ENCODE data around the gene TMEM52B.
A peak's percentile ranks its signal among the peaks of the same experiment; 100 is the strongest.
"Not testable (repeated sequence)": the region's sequence is repeated elsewhere in the genome, so short reads cannot be mapped to it uniquely, and the experiment has no call there.

Gene TMEM52B

GRCh38 chr12:10184261-10184843 is 5.5 kb downstream of the TMEM52B start:
- H3K27me3 Mint-ChIP-seq, result peaks cover 11% of the 10 kb centered on the region
- DNase-seq (ENCODE audit: low spot score in 2 of 2), result no peak
- ATAC-seq (ENCODE audit: low read depth), result no peak
- no peaks in the 10 kb centered on the region for H3K36me3 Mint-ChIP-seq
- H3K4me3 Mint-ChIP-seq, result no peak overlapping the region
- no peaks in the 10 kb centered on the region for H3K9me3 Mint-ChIP-seq
- no peak overlapping the region for H3K27ac Mint-ChIP-seq
- peaks cover 2% of the 10 kb centered on the region for H3K4me1 Mint-ChIP-seq

- H3K36me3 Mint-ChIP-seq, result no peaks in the 10 kb centered on the region
- H3K27ac Mint-ChIP-seq, result no peak overlapping the region
- H3K4me1 Mint-ChIP-seq, result peaks cover 7% of the 10 kb centered on the region
- no peak overlapping the region for H3K4me3 Mint-ChIP-seq
- no peaks in the 10 kb centered on the region for H3K9me3 Mint-ChIP-seq
- DNase-seq (ENCODE audit: low spot score in 2 of 2) (no peak), ATAC-seq (ENCODE audit: low read depth) (peak; percentile 77)
- H3K27me3 Mint-ChIP-seq, result peaks cover 16% of the 10 kb centered on the region
Observed at GRCh38 chr12:10186299-10186698, 7.5 kb downstream of the TMEM52B start.

GRCh38 chr12:10186958-10187357 is 8.1 kb downstream of the TMEM52B start:
- ATAC-seq (ENCODE audit: low read depth); H3K9me3 Mint-ChIP-seq; DNase-seq (ENCODE audit: low spot score in 2 of 2); H3K4me3 Mint-ChIP-seq; H3K36me3 Mint-ChIP-seq; H3K4me1 Mint-ChIP-seq; H3K27ac Mint-ChIP-seq: not testable (repeated sequence)
- H3K27me3 Mint-ChIP-seq, result peaks cover 16% of the 10 kb centered on the region

- peaks cover 24% of the 10 kb centered on the region for H3K27me3 Mint-ChIP-seq
- H3K9me3 Mint-ChIP-seq, result no peaks in the 10 kb centered on the region
- H3K4me1 Mint-ChIP-seq, result peaks cover 7% of the 10 kb centered on the region
- H3K27ac Mint-ChIP-seq, result no peak overlapping the region
- DNase-seq (ENCODE audit: low spot score in 2 of 2), result no peak
- no peak for ATAC-seq (ENCODE audit: low read depth)
- no peaks in the 10 kb centered on the region for H3K36me3 Mint-ChIP-seq
- no peak overlapping the region for H3K4me3 Mint-ChIP-seq
Observed at GRCh38 chr12:10189653-10190052, 10.8 kb downstream of the TMEM52B start.

GRCh38 chr12:10190558-10191388 is 11.9 kb downstream of the TMEM52B start:
- H3K27me3 Mint-ChIP-seq, result peaks cover 26% of the 10 kb centered on the region
- no peak overlapping the region for H3K4me3 Mint-ChIP-seq
- ATAC-seq (ENCODE audit: low read depth) (peak; percentile 89), DNase-seq (ENCODE audit: low spot score in 2 of 2) (peak; percentile 36 to 39)
- no peaks in the 10 kb centered on the region for H3K9me3 Mint-ChIP-seq
- H3K36me3 Mint-ChIP-seq, result no peaks in the 10 kb centered on the region
- no peak overlapping the region for H3K27ac Mint-ChIP-seq
- peaks cover 12% of the 10 kb centered on the region for H3K4me1 Mint-ChIP-seq

GRCh38 chr12:10191865-10192264 is 13.0 kb downstream of the TMEM52B start:
- Mint-ChIP-seq H3K27me3 (peaks cover 24% of the 10 kb centered on the region), H3K4me1 (peaks cover 16% of the 10 kb centered on the region), H3K4me3 (no peak overlapping the region)

GRCh38 chr12:10194160-10194670 is 15.4 kb downstream of the TMEM52B start:
- Mint-ChIP-seq H3K36me3 (no peaks in the 10 kb centered on the region), H3K4me3 (no peak overlapping the region), H3K27ac (no peak overlapping the region), H3K4me1 (peaks cover 16% of the 10 kb centered on the region), H3K27me3 (peaks cover 29% of the 10 kb centered on the region), H3K9me3 (no peaks in the 10 kb centered on the region)
- no peak for DNase-seq (ENCODE audit: low spot score in 2 of 2)
- no peak for ATAC-seq (ENCODE audit: low read depth)

More at GRCh38 chr12:10191865-10192264, 13.0 kb downstream of the TMEM52B start:
- no peaks in the 10 kb centered on the region for H3K36me3 Mint-ChIP-seq
- H3K27ac Mint-ChIP-seq, result no peak overlapping the region
- ATAC-seq (ENCODE audit: low read depth) (no peak), DNase-seq (ENCODE audit: low spot score in 2 of 2) (no peak)
- H3K9me3 Mint-ChIP-seq, result no peaks in the 10 kb centered on the region

GRCh38 chr12:10196210-10196609 is 17.4 kb downstream of the TMEM52B start:
- Mint-ChIP-seq H3K27me3 (peaks cover 29% of the 10 kb centered on the region), H3K4me3 (no peak overlapping the region), H3K36me3 (no peaks in the 10 kb centered on the region), H3K9me3 (no peaks in the 10 kb centered on the region), H3K27ac (no peak overlapping the region), H3K4me1 (peaks cover 11% of the 10 kb centered on the region)
- DNase-seq (ENCODE audit: low spot score in 2 of 2) (peak in 1 of 2 donors; percentile 14), ATAC-seq (ENCODE audit: low read depth) (peak; percentile 98)

- Mint-ChIP-seq H3K27ac (no peak overlapping the region), H3K9me3 (no peaks in the 10 kb centered on the region), H3K36me3 (no peaks in the 10 kb centered on the region), H3K4me3 (no peak overlapping the region), H3K4me1 (peaks cover 11% of the 10 kb centered on the region), H3K27me3 (peaks cover 26% of the 10 kb centered on the region)
- ATAC-seq (ENCODE audit: low read depth) (no peak), DNase-seq (ENCODE audit: low spot score in 2 of 2) (no peak)
Observed at GRCh38 chr12:10197879-10198278, 19.0 kb downstream of the TMEM52B start.

- H3K4me3 Mint-ChIP-seq; DNase-seq (ENCODE audit: low spot score in 2 of 2); H3K9me3 Mint-ChIP-seq; H3K27ac Mint-ChIP-seq; H3K36me3 Mint-ChIP-seq; H3K4me1 Mint-ChIP-seq: not testable (repeated sequence)
- peak; percentile 48 for ATAC-seq (ENCODE audit: low read depth)
- H3K27me3 Mint-ChIP-seq, result peaks cover 19% of the 10 kb centered on the region
Observed at GRCh38 chr12:10204495-10204894, 25.7 kb downstream of the TMEM52B start.

- no peaks in the 10 kb centered on the region for H3K36me3 Mint-ChIP-seq
- ATAC-seq (ENCODE audit: low read depth) (no peak), DNase-seq (ENCODE audit: low spot score in 2 of 2) (no peak)
- H3K27ac Mint-ChIP-seq, result no peak overlapping the region
- H3K4me3 Mint-ChIP-seq, result no peak overlapping the region
- H3K27me3 Mint-ChIP-seq, result peaks cover 14% of the 10 kb centered on the region
- no peaks in the 10 kb centered on the region for H3K4me1 Mint-ChIP-seq
- no peaks in the 10 kb centered on the region for H3K9me3 Mint-ChIP-seq
Observed at GRCh38 chr12:10205220-10205807, 26.5 kb downstream of the TMEM52B start.

GRCh38 chr12:10207136-10207535 is 28.3 kb downstream of the TMEM52B start:
- Mint-ChIP-seq H3K4me3 (no peak overlapping the region), H3K27ac (no peak overlapping the region), H3K9me3 (no peaks in the 10 kb centered on the region), H3K36me3 (no peaks in the 10 kb centered on the region), H3K27me3 (peaks cover 15% of the 10 kb centered on the region), H3K4me1 (peaks cover under 1% of the 10 kb centered on the region)
- no peak for ATAC-seq (ENCODE audit: low read depth)
- no peak for DNase-seq (ENCODE audit: low spot score in 2 of 2)

- no peaks in the 10 kb centered on the region for H3K9me3 Mint-ChIP-seq
- no peaks in the 10 kb centered on the region for H3K36me3 Mint-ChIP-seq
- no peak for ATAC-seq (ENCODE audit: low read depth)
- H3K27me3 Mint-ChIP-seq, result peaks cover 18% of the 10 kb centered on the region
- no peak overlapping the region for H3K27ac Mint-ChIP-seq
- H3K4me3 Mint-ChIP-seq, result no peak overlapping the region
- no peak for DNase-seq (ENCODE audit: low spot score in 2 of 2)
- H3K4me1 Mint-ChIP-seq, result peaks cover 12% of the 10 kb centered on the region
Observed at GRCh38 chr12:10210225-10210624, 31.4 kb downstream of the TMEM52B start.
